Measurements from ENCODE around the gene RAB33A.
A peak's percentile ranks its signal among the peaks of the same experiment; 100 is the strongest.

RAB33A gene

DNA sequence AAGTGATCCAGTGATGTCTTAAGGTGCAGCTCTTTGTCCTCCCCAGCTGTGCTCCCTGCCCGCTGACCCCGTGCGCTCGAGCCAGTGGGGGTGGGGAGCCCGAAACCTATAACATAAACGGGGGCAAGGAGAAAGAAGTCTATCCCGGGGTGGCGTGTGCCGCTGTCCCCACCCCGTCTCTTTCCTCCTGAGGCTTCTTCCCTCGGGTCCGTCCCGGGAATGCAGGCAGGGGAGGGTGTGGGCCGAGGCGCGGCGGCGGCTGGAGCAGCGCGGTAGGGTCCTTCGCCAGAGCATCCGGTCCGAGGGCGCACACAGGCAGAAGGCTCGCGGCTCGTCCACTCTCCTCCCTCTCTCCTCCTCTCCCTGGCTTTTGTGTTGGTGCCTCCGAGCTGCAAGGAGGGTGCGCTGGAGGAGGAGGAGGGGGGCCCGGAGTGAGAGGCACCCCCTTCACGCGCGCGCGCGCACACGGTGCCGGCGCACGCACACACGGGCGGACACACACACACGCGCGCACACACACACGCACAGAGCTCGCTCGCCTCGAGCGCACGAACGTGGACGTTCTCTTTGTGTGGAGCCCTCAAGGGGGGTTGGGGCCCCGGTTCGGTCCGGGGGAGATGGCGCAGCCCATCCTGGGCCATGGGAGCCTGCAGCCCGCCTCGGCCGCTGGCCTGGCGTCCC is at the start of gene RAB33A:
RAB33A (plus strand) TSS at position 517 of the 681 bp plus-strand sequence; CDS start at position 618, 101 bp downstream.
- DNase-seq, result no peak

DNA sequence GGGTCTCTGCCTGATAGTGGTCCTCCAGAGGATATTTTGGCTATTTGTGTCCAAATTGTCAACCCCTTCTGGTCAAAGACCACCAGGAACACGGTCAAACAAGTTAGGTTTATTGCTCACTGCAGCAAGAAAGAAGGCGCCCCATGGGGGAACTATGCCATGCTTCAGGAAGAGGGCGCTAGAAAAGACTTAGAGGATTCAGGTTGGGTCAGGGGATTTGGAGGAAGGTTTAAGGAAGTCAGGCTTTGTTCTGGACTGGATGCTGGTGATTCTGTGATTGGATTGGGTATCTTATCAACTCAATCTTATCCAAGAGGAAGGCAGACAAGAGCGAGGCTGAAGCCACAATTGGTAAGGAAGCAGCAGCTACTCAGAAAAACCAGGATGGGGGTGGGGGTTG is 47.2 kb upstream of the RAB33A start:
- DNase-seq, result no peak

DNA sequence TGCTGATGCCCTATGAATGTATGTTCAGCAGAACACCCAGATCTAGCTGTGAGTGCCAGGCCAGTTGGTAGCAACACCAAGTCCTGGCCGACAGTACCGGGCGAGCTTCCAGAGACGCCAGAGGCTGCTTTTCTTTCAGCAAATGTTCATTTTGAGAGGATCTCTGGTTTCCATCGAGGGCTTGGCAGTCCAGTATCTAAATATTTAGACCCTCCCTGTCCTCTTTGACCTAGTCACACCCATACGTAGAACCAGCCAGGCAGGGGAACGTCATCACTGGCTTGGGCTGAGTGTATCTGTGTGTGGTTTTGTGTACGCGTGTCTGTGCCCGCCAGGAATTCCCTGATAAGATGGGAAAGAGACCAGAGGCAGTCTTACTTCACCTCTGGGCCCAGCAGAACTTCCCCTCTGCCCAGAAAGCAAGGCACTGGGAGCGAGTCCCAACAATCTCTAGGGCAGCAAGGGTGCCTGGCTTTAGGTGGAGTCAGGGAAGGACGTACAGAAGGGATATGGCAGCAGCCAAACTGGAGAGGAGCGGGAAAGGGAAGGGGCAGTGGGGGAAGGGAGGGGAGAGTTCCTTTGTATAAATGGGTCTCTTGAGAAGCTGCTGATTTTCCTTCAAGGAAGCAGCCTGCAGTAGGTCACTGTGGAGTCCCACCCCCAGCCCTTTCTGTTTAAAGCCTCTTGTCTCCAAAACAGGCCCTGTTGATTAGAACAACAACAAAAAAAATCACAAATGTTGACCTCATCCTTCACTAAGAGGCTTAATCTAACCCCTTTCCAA is 46.5 kb upstream of the RAB33A start:
- DNase-seq, result no peak

DNA sequence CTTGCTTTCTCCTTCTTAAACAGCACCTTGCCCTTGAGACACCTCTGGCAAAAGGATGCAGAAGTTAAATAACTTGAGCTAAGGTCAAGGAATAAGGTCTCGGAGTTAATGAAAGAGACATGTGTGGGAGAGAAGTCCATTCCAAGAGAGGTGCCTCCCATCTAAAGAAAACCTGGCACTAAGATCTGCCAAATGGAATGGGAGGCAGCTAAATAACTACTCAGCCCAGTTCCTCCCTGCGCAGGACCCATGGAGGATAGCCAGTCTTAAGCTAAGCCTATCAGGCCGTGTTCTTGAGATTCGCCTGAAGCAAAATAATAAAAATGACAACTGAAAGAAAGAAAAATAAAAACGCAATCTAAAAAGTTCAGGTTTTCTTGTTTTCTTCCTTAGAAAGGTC is 40.8 kb upstream of the RAB33A start:
- no peak for DNase-seq

DNA sequence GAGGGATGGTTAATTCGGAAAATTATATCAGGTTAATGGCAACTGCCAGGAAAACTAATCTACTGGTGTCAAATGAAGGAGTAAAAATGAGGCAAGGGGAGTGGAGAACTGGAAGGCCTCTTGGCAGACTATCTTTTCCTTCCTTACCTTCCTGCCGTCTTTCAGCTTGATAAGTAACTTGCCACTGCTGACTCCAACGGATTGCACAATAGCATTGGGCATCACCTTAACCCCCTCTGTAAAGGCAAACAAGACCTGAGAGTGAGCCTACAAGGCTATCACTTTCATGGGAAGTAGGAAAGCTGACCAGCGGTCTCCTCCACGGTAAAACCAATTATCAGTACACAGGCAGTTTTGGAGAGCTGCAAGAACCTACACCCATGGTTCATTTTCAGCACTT is 35.3 kb upstream of the RAB33A start:
- DNase-seq, result no peak

DNA sequence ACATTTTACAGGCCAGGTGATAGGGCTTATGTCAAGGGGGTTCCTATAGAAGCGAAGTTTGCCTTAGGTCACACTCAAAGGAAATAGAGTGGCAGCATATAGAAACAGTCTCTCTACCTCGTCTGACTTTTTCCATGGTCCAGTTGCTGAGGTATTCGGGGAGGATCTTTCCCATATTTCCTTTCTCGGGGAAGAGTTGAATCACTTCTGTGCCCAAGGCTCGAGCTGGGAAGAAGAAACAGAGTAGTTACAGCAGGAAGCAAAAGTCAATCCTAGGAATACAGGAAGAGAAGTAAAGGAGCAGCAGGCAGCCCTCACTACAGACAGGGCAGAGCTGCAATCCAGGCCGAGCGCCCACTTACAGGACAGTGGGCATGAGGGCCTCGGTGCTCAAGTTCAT is 34.8 kb upstream of the RAB33A start:
- peak; percentile 23 for DNase-seq

DNA sequence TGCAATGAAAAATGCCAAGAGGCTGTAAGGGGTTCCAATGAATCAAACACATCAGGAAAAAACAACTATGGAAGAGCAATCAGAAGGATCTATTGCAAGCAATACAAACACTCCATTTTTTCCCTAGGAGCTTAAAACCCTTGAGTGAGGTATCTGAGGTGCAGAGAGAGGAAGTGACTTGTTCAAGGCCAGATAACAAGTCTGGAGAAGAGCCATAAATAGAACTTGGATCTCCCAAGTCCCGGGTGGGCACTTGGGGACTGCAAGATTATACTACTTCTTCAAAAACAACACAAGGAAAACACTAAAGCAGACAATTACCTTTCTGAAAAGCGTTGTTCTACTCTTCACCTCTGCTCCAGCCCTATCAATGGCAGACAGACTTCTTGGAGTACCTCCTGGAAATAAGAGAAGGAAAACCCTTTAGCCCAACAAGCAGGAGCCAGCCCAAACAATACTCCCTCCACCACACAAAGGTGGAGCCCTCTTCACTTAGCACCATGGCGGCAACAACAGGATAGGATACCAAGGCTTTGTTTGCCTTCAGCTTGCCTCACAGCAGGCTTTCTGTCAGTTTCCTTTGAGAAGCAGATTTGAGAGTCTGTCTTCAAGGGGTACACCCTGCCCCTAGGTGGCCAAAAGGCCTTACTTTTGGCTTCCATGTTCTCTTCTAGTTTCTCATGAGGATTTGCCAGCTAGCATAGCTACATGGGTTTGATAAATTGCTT is 32.1 kb upstream of the RAB33A start:
- DNase-seq, result no peak

DNA sequence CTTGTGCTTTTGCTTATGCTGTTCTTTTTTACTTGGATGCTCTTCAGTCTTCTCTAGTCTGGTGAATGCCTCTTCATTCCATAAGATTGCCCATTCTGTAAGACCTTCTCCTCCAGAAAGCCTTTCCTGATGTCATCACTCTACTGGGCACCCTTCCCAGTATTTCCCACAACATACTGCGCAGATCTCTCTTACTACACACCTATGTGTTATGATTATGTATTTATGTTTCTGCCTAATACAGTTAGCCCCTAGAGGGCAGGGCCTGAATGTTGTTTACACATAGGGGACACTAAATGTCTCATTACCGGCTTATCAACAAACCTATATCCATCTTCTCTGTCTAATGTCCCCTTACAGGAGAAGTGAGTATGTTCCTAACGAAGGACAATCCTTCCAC is 27.3 kb upstream of the RAB33A start:
- no peak for DNase-seq

DNA sequence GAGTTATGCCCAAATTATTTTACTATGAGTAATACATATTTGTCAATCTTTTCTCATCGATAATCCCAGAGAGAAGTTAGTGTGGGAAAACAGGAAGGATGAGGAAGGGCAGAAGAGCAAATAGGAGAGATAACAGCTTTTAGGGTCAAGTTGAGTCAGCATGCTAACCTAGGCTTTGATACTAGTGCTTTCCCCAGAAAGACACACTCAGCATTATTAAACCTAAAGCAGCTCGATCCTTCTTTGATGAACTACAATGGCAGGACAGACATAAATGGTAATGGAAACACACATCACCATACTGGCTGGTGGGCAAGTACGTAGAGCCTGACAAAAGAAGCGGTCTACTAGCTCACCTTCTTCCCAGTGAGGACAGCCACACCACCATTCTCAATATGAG is 26.6 kb upstream of the RAB33A start:
- no peak for DNase-seq

DNA sequence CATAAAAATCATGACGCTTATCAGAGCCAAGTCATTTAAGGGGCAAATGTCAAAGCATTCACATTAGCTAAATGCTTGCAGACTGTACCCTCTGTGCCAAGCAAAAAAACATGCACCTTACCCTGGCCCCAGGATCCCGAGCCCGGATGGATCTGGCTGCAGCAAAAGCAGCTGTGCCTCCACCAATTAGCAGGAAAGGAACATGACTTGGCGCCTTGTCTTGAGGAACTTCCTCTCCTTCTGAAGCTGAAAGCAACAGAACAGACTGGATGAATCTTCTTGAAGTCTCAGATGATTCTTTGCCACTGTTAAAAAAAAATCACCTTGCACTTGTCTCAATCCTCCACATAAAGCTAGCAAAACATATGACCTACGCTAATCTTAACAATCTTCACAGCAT is 24.1 kb upstream of the RAB33A start:
- no peak for DNase-seq

DNA sequence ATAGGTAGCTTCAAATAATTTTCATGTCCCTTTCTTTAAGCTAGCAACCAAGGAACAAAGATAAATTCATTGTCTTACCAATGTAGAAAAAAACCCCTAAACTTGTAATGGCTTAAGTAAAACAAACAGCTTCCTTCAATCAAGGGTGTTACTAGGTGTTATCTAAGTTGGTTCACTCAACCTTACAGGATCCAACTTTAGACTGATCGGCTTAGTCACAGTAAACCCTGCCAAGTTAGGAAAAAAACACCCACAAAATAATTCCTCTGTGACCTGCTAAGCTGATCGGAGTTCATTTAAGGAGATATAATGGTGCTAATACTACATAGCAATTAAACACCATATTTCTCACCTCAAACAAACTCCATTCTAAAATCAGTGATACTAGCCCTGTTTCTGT is 16.2 kb upstream of the RAB33A start:
- DNase-seq, result no peak

DNA sequence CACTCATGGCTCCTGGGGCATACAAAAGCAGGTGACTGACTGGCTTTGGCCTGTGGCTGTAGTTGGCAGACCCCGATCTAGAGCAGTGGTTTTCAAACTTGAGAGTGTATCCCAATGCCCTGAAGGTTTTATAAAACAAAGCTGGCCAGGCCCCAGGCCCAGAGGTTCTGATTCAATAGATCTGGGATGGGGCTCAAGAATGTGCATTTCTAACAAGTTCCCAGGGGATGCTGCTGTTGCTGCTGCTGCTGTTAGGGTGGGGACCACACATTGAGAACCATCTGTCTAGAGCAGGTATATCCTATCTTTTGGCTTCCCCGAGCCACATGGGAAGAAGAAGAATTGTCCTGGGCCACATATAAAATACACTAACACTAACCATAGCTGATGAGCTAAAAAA is 13.5 kb upstream of the RAB33A start:
- DNase-seq, result no peak

DNA sequence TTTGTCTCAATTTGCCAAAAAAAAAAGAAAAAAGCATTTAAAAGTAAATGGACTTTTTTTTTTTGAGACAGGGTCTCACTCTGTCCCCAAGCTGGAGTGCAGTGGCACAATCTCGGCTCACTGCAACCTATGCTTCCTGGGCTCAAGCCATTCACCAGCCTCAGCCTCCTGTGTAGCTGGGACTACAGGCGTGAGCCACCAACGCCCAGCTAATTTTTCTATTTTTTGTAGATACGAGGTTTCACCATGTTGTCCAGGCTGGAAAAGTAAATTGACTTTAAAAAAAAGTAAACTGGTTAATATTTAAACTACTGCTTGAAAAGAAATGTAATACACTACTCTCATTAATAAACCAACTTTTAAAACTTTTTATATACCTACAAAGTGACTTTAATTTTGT is 12.0 kb upstream of the RAB33A start:
- no peak for DNase-seq

DNA sequence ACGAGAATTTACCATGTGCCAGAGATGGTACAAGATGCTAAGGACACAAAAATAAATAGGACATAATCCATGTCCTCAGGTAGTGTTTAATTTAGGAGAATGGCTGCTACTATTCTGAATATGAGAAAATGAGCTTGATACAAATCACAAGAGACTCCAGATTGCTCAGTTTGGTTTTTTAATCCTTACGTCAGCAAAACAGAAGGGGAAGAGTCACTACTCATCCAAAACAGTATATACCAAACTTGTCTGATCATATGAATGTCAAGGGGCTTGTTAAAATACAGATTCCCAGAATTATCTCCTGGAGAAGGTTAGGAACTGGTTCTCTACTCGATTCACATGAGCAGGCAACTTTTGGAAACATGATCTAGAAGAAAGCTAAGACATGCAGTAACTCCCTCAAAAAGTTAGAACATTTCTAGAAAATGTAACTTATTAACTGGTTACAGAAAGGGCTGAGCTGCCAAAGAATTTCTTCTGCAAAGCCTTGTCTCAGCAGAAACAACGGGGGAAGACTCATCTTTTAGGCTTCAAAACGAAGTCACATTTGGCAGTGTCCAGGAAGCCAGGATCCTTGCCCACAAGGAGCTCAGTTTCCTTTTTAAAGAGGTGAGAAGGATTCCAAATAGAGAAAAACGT is 9.5 kb upstream of the RAB33A start:
- peak; percentile 31 for DNase-seq

DNA sequence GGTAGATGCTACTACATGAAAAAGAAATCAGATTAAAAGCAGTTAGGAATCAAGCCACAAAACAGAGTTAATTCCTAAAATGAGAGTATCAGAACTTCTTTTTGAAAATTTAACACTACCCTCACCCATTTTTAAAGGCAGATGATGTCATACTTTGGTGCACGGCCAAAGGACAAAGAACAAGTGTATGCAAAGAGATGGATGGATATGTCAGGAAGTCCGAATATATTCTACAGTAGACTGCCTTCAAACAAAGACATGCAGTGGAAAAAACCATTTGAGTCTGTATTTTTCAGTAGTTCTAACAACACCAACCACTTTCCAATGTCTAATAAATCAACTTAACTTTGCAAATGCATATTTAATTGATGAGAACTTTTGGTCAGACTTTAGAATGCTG is 8.4 kb upstream of the RAB33A start:
- DNase-seq, result no peak

DNA sequence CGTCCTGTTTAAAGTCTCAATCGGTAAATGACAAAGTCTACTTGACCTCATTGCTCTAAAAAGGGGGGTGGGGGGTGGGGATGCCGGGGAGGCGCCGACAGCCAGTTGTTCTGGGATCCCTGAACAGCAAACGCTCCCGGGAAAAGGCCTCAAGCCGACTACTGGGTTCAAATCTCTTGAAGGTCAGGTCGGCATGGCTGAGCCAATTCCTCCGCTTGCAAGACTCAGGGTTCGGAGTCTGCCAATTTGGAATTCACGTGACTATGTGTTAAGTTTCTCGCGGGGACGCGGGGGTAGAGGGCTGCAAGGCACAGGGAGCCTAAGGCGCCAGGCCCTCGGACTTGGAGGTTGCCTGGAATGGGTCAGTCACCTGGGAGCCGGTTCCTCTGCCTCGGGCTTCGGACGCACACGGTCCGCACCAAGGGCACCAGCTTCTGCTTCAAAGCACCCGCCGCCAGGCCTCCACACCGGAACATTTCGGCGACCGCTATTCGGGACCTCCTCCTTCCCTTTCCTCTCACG is 6.5 kb upstream of the RAB33A start:
- no peak for DNase-seq

DNA sequence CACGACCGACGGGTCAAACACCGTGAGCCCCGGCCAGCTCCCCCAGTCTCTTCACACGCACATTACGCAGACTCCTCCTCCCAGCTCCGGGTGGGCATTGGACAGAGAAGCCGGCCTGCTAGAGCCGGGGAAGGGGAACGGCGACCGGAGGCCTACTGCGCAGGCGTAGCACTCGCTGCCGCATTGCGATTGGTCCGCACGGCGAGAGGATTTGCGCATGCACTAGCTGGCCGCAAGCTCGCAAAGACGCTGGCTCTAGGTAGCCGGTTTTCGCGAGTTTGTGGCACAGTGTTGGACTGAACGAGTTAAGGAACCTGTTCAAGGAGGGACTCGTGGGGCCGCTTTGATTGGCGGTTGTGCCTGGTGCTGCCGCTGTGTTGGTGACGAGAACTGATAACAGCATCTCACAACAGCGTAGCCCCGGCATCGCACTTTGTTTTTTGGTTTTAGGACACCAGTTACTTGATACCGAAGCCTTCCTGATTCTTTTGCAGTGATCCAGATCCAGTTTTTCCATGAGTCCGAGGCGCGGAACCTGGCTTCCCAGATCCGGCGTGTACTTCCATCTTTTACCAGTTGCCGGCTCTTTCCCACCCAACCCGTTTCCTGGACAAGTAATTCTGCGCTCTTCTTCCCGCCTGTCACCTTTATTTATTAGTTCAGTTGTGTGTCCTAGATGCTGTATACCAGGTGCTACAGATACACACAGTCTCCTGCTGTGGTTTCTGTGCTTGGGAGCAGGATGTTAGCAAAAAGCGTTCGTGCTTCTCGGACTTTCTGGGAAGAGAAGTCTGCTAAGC is 5.9 kb upstream of the RAB33A start, which contains the start of gene AIFM1:
AIFM1 (minus strand) TSS at position 139 of the 800 bp plus-strand sequence. CDS start 185 bp downstream, outside the sequence.
- DNase-seq, result peak; percentile 86

DNA sequence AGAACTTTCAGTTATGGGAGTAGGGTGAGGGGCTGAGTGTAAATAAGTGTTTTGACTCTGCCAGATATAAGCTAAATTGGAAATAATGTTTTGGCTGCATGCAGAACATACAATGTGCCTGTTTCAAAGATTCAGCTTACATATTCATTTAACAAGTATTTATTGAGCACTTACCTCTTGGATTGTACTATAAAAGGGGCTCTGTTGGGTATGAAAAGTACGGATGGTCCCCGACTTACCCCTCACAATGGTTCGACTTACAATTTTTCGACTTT is 5.3 kb upstream of the RAB33A start:
- no peak for DNase-seq

DNA sequence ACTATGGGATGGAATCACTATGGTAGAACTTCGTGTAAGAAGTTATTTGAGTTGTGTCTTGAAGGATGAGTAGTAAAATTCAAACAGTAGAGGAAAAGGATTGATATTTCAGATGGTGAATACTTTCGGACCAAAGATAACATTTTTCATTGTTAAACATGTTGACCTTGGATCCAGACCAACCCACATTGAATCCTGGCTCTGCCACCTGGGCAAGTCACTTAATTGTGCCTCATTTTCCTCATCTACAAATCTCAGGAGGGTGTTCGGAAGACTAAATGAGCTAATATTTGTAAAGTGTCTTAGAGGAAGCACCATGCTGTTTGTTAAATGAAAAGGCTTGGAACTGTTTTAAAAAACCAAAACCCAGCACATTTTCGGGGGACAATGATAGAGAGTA is 4.7 kb upstream of the RAB33A start:
- DNase-seq, result no peak

DNA sequence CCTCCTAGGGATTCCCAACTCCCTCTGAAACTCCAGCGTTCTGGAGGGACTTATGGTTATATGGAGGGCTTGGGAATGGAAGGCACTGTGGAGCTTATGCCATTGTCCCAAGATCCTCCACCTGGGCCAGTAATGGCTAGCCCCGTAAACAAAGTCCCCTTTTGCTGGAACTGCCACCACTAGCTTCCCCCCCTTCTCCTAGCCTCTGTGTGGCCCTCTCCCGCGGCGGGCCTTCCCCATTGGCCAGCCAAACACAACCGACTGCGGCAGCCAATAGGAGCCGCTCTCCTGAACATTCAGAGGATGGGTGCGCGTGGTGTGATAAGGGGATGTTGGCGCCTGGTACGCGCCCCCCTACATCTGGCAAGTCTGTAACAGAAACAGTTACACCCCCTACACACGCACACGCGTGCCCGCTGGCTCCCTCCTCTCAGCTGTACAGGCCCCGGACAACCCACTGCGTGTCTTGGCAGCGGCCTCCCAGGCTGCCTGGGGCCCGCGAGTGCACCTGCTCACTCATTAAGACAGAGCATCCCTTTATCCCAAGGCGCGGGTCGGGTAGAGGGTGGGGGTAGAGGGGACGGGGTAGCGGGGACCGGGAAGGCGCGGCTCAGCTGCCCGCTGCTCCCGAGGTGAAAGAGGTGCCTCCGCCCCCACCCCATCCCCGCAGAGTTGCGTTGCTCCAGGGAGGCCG is 863 bp upstream of the RAB33A start:
- DNase-seq, result no peak

DNA sequence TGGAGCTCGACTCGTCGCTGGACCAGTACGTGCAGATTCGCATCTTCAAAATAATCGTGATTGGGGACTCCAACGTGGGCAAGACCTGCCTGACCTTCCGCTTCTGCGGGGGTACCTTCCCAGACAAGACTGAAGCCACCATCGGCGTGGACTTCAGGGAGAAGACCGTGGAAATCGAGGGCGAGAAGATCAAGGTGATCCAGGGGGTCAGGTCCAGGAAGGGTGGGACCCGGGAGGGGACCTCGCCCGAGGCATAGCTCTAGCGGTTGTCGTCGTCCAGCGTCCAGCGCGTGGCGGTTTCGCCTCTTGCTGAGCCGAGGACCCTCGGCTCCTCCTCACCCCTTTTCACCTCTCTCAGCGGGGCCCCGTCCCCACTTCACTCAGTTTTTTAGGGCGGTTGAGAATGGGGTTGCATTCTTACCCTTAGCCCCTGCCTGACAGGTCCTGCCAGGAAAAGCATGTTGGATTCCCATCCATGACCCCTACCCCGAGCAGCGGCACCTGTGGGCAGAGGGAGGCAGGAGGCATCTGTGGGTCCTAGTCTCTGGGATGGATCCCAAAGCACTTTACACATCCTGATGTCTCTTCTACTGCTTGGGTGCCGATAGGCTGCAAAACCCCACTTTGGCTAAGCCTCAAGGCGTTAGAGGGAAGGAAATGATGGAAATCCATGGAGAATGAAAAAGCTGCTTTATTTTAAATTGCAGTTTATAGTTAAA is 524 bp downstream of the RAB33A start:
- DNase-seq, result no peak
